NCI-H446 (cell line): ENCODE data around the gene IER5.
"Not testable (repeated sequence)": the region's sequence is repeated elsewhere in the genome, so short reads cannot be mapped to it uniquely, and the experiment has no call there.

Source experiments
- DNase-seq, 2 experiments: peaks; one replicate each; lab custom pipeline; 2025; lab: John Stamatoyannopoulos, UW

IER5 gene

DNA sequence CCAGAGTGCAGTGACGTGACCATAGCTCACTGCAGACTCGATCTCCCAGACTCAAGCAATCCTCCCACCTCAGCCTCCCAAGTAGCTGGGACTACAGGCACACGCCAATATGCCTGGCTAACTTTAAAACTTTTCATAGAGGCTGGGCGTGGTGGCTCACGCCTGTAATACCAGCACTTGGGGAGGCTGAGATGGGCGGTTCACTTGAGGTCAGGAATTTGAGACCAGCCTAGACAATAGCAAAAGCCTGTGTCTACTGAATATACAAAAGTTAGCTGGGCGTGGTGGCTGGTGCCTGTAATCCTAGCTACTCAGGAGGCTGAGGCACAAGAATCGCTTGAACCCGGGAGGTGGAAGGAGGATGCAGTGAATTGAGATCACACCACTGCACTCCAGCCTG lies 27.5 kb downstream of the IER5 start:
- not testable (repeated sequence) for DNase-seq

DNA sequence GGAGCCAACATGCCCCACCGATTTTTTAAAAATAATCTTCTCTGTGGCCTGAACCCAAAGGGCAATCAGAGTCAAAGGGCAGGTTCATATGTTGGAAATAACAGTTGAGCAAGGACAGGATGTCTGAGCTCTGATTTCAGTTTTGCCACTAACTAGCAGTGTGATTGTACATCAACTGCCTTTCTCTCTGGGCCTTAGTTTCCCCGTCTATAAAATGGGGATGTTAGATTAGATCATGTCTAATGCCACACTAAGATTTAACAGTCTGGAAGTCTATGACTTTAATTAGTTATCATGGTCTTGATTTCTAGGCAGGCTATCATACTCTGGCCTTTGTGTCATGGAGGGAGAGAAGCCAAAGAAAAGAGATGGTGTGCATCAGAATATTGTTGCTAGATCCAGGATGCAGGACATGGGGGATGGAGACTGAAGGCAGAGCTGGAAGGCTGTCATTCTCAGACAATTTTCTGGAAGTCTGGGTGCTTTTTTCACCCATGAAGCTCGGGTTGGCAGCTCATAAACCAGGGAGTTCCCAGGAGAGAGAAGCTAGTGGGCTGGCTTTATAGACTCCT lies 28.4 kb downstream of the IER5 start:
- DNase-seq, result no peak

DNA sequence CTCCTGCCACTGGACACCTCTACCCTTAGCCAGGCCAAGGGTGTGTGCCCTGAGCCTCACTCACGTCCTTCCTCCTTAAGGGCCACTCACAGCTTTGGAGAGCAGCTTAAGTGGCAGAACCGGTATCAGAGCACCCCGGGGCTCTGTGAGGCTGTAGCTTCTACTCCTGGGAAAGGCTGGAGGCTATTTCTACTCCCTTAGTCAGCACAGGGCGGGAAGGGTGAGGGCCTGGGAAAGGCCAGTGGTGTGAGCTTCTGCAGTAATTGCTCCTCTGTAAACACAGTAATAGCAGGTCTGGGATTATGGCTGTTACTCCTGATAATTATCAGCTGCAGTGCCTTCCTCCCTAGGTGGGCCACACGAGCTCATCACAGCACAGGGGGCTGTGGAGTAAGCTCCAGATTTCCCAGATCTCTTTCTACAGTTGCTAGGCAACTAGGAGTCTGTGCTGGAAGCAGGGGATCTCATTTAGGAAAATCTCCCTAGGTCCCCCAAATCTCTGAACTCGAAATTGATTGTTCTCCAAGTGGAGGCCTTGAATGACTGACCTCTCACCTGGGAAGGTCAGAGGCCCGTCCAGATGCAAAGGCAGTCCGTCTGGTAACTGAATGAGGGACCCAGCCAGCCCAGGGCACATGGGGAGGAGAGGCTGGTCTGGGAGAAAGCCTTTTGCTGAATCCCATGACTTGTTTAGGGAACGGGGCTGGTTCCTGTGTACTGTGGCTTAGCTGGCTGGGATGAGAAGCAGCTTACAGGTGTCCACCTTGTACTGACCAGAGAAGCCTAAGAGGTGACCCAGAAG lies 29.3 kb downstream of the IER5 start:
- no peak for DNase-seq

DNA sequence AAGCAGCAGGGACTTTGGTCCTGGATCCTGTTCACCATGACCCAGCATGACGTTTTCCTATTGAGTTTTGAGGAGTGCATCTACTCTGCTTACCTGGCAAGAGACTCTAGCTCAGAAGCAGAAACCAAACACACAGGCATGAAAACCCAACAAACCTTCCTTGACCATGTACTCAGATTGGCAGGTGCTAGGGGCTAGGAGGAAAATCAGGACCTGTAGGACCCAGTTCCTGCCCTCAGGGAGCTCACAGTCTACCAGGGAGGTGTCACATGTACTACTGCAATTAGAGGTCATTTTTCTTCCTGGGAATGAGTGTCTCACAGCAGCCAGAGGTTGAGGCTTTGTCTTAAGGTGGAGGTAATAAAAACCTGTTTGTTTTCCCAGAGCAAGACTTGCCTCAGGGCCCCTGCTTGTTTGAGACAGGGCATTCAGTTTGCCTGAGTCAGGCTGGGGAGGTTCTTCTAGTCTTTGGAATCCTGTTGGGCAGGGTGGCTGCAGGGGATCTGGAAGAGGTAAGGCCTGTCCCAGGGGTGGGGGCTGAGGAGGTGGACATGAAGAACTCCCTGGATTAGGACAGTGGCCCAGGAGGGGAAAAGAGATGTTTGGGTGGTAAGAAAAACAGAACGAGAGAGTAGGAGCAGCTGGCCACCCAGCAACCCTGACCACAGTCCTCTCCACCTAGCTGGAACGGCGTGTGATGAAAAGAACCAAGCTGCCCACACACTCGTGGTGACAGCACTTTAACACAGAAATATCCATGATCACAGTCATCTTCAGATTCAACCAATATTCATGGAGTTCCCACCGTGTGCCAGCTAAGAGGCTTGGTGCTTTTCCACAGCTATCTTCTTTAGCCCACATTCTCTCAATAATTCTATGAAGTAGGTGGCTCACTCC lies 30.8 kb downstream of the IER5 start:
- no peak for DNase-seq

DNA sequence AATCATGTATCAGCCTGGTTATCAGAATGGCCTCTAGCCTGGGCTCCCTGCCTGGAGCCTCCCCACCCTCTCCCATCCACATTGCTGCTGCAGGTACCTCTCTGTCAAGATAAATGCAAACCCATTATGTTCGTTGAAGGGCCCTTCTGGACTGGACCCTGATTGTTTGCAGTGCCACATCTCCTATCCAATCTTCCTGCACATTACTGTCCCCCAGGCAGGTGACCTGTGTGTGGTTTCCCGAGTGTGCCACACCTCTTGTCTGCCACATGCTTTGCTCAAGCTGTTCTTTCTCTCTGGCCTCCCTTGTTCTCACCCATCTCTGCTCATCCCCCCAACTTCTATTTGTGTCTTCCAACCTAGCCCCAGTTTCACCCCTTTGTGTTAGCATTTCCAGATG lies 32.4 kb downstream of the IER5 start:
- no peak for DNase-seq

DNA sequence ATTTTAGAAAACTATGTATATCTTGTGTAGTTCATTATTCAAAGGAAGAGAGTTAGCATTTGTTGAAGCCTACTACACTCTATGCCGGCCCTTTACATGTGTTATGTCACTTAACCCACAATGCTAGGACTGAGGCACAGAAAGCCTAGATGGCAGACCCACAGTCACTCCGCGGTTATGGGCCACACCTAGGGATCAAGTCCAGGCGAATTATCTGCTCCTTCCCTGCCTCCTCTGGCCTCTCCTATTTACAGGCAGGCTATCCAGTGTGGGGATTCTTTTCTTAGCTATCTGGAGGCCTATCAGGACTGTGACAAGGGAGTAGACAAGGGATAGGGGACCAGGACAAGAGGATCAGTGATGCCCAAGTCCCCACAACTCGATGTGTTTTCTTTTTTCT lies 33.0 kb downstream of the IER5 start:
- no peak for DNase-seq

DNA sequence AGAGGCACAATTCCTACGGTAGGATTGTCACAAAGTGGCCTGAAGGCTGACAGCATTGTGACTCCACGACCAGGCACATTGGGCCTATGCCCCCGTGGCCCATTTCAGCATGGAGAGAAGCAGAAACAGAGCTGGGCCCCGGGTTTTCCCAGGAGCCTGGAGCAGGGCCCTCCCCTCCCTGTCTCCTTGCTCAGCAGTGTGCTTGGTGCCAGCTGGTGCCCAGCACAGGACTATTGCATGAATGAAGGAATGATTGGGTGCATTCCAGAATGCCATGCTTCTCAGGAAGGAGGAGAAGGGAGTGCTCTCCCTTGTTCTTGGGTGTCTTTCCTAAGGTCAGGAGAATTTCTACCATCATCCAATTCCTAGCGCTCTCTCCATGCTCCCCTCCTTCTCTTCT lies 33.7 kb downstream of the IER5 start:
- no peak for DNase-seq

DNA sequence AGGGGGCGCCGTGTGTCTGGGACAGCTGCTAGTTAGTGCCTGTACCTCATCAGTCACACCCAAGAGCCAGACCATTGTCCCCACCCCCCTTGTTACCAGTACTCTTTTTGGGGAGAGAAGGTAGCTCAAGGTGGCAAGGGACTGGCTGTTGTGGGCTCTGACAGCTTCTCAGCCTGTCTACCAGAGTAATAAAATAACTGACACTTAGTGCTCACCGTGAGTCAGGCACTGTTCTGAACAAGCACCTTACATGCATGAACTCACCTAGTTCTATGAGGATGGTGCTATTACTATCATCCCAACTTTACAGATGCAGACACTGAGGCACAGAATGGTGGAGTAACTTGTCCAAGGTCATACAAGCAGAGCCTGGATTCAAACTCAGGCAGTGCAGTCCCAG lies 34.7 kb downstream of the IER5 start:
- no peak for DNase-seq

DNA sequence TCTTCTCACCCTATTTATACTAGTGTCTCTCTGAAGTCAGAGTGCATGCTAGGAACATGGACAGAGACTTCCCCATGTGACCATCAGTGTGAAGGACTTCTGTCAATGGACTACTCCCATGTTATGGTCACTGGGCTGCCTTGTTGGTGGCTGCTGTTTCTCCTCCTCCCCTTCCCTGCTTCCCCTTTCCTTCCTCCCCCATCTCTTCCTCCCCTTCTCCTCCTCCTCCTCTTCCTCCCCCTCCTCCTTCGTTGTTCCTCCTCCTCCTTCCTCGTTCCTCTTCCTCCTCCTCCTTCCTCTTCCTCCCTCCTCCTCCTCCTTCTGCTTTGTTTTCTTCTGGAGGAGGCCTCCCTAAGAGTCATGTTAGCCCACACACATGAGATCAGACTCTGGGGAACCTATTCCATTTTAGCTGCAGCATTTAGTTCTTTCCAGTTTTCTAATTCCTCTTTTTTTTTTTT lies 35.8 kb downstream of the IER5 start:
- DNase-seq, result no peak

DNA sequence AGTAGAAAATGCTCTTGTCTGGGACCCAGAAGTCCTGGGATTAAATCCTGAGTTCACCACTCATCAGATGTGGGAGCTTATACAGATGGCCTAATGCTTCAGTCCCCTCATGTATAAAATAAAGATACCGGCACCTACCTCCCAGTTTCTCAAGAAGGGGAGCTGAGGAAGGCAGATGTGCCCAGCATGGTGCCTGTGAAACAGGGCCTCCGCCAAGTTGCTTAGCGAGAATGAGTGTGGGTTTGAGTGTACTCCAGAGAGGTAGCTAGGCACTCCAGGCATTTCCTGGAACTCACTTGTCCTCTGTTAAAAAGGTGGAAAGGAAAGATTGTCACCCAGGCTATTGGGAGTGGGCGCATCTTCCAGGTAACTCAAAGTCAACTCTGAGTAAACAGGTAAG lies 37.8 kb downstream of the IER5 start:
- peak in 1 of 2 experiments; percentile 46 for DNase-seq

DNA sequence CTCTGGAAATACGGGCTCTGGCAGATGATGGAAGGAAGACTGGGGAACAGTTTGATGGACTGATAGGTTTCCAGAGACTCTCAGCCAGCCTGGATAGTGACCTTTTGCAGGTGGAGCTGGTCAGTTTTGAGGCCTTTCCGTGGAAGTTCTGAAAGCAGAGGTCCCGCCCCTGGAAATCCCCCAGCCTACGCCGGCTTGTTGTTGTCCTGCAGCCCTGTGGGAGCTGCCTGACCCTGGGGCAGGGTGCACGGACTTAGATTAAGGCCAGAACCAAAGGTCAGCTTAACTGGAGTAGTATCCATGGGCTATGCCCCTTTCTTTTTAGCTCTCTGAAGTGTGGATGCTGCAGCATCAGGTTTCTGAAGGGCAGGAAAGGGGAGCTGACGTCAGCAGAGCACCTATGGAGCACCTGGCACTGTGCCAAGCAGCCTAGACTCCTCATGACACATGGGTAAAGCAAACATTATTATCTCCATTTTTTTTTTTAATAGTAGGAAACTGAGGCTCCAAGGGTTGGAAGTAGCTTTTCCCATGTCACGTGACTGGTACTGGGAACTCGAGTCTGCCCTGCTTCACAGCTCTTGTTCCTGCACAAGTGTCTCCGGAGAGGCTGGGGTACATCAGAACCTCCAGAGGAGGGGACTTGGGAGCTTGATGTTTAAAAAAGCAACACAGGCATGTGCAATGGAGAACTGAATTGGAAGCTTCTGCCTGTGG lies 38.5 kb downstream of the IER5 start:
- peak; percentile 60 to 73 for DNase-seq

DNA sequence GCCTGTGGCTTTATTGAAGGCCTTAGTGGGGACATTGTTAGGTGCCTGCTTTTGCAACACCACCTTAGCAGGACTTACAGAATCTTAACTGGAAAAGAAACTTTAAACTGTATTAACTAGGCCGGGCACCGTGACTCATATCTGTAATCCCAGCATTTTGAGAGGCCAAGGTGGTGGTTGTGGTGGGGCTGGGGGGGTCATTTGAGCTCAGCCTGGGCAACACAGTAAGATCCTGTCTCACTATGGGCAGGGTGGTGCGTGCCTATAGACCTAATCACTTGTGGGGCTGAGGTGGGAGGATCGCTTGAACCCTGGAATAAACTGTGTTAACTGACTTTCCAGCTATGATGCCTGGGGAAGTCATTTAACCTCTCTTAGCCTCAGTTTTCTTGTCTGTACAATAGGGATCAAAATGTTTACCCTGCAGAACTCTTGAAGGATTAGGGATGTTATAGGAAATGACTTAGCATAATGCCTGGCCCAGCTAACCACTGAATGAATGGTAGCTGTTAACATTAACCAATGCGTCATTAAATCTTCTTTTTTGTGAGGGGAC lies 39.5 kb downstream of the IER5 start:
- no peak for DNase-seq

DNA sequence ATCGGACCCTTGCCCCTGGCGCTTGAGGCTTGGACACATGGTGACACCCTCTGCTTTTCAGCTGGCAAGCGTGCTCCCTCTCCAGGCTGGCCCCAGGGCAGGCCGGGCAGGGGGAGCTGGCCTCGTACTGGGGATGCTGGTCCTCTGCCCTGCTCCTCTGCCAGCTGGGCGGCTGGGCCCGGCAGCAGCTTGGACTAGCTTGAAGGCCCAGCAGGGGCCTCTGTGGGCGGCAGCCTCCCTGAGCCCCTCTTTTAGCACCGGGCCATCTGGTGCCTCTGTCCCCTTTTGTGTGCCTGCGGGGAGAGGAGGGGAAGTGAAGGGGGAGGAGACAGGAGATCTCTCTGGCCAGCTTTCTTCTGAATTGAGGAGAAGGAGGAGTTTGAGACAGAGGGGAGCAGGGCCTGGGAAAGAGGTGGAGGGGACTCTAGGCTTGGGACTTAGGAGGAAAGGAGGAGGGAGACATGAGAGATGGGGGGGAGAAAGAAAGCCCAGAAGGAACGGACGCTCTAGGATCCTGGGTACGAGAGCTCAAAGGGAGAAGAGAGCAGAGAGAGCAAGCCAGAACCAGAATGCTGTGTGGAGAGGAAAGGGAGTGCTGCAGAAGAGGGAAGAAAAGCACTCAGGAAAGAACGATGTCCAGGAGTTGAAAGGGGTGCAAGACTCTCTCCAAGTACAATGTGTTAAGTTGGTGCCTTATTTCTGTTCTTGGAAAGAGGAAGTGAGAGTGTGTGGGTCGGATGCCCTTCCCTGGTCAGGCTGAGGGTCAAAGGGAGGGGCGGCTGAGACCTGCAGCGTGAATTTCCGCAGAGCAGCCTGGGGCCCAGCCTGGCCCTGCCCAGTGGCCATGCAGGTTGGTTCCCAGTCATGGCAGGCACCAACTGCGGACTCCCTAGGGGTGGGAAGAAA lies 40.3 kb downstream of the IER5 start:
- peak; percentile 82 to 98 for DNase-seq

DNA sequence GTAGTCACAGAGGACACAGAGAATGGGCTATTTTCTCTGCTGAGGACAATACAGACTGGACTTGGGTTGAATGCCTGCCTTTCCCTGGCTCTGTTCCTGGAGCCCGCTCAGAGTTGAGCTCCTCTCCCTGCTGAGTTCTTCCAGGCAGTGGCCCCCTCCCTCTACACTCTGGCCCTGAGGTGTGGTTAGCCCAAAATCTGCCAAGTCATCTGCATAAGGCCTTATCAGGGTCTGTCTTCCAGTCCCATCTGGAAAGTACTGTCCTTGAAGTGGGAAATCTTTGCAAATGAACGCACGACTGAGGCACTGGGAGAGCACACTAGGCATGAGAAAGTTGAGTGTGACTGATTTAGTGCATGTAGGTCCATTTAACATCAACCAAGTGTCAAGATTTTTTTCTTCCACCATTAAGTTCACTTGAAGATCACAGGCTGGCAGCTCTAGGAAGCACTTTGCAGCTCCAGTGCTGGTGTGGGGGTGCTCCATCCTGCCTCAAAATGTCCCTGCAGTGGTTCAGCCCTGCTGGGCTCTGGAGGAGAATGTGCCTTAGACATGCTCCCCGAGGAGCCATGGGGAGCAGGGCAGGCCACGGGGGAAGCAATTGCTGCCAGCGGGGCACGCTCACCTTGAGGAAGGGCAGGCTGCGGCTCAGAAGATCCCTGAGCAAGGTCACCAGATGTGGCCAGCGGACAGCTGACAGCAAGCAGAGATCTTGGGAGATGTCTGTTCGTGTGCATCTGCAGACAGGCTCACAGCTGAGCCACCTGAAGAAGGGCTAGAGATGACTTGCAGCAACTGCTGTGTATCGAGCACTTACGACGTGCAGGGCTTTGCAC lies 41.5 kb downstream of the IER5 start:
- DNase-seq, result peak in 1 of 2 experiments; percentile 75

DNA sequence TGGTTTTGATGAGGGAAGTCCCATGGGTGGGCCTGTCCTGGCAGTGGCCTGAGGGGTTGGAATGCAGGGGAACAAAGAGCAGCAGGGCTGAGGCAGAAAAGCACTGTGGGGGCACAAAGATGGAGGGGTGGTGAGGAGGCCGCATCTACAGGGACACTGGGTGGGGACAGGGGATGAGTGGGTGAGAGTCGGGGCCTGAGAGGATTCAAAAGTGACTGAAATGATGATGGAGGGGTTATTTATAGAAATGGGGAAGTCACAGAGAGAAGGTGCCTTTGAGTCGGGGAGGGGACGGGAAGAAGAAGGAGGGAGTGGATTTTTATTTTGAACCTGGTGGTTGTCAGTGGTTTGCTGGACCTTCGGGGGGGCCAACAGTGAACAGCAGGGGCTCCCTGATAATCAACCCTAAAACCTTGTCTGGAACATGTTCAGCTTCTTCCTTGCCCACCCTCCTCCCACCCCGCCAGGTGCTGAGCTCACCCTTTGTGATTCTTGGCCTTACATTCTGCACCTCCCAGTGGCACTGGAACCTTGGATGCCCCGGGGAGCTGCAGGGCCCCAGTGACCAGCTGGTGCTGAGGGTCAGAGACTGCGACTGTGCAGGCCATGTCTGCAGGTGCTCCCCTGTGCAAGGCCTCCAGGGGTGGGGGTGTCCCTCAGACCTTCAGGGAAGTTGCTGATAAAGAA lies 42.9 kb downstream of the IER5 start:
- no peak for DNase-seq

DNA sequence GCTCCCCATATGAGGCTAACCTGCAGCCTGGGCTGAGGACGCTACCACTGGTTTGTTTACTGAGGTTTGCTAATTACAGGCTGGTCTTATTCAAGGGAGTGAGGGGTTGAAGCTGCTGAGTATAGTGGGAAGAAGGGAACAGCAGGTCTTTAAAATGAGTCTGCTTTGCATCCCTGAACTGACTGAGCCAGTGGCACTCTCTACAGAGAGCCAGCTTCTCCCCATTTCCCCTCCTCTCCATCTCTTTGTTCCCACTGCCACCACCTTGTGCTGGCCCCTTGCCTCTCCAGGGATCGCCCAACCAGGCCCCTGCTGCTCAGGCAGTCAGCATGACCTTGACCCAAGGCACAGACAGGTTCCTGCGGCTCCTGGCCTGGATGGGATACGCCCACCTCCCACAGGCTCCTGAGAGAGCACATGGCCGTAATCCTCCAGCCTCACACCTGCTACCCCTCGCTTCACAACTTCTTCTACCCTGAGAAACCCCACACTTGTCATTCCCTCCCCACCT lies 45.0 kb downstream of the IER5 start:
- no peak for DNase-seq

DNA sequence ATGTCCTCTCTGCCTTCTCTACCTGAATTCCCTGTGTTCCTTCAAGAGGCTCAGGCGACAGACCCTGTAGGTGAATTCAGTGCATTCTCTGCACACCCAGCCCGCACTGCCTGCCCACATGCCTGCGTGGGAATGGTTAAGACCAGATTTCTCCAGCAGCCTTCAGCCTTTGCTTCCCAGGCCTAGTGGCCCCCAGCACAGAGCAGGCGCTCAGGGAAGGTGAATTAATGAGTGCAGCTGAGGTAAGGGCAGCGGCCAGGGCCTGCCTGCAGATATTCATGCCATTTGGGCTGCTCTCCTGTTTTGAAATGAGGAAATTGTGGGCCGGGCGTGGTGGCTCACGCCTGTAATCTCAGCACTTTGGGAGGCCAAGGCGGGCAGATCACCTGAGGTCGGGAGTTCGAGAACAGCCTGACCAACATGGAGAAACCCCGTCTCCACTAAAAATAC lies 45.5 kb downstream of the IER5 start:
- DNase-seq, result no peak

DNA sequence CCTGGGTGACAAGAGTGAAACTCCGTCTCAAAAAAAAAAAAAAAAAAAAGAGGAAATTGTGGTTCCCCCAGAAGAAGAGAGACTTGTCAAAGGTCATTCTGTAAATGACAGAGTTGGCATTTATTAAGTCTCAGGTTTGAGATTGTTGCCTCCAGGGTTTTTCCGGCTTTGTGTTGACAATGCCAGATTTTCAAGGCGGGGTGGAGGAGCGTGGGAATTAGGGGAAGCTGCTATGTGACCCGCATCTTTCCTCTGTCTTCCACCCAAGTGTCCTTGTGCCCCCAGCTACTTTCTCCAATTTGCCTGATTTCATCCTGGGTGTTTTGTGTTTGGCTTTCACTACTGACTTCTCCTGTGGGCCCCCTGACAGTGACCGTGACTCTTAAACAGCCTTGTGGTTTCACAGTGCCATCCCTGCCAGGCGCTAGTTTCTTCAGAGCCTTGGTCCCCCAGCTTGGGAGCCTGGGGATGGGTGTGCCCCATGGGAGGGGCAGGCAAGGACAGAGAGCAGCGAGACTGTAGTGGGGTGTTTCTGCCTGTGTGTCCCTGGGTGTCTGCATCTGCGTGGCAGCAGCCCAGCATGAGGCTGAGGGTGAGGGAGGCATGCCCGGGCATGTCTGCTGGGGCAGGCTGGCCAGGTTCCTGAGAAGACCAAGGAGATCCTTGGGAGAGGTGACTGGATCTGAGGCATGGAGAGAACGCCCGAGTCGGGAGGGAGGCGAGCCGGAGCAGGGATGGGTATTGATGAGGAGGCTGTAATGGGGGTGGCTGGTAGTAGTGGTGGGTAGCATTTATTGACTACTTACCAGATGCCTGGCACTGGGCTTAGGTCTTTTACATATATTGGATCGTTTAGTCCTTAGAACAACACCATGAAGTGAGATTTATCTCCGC lies 46.3 kb downstream of the IER5 start:
- peak; percentile 45 to 77 for DNase-seq
